HepG2 (cell line): ENCODE measurements around the gene CKMT2. TPM values are rescaled to one million over a fixed set of nuclear protein-coding genes. Genes with fewer than 3 reads are reported as not detected.

Source experiments
- ATAC-seq: fragments of 200-7000 bp; cut with Tn5 transposase; 3 replicates; pipeline ENCODE4 v1.9.1; 2020; ENCODE audit warnings: mild to moderate bottlenecking, moderate library complexity
- BruUV-seq: library from RNA; stranded (reverse); fragments of 400-500 nt; replicated peaks from 2 replicates; lab custom pipeline; 2021; lab: Mats Ljungman, UMichigan
- CTCF ChIA-PET: fragments of 300-600 bp; formaldehyde crosslinking; extraction: SDS; loops from one replicate; lab custom pipeline; 2021; ENCODE audit warnings: low total read pairs, inconsistent platforms, low intra/inter-chr PET ratio; lab: Yijun Ruan, JAX
- POLR2A ChIA-PET: fragments of 350-600 bp; sonication (Branson Sonifier 250); formaldehyde crosslinking; loops from one replicate; lab custom pipeline; 2020; ENCODE audit warnings: antibody characterized with exemption, inconsistent platforms; lab: Yijun Ruan, JAX
- DNase-seq: peaks from one replicate; pipeline ENCODE4 v3.0.0-alpha.2; 2015; ENCODE audit warnings: low spot score
- FAIRE-seq: peaks from 3 replicates; lab custom pipeline; 2011; peaks lifted over from hg19 to GRCh38; lab: Jason Lieb, UNC
- H2AFZ ChIP-seq: one replicate; pipeline ENCODE4 v1.6.1; 2011; ENCODE audit warnings: low read length, inconsistent platforms
- H3K27ac ChIP-seq: fragments of 300-600 bp; 3 replicates; pipeline ENCODE4 v1.8.0; 2011; ENCODE audit warnings: mixed run types, mild to moderate bottlenecking, mixed read lengths, low read length, inconsistent platforms; ENCODE audit not compliant: insufficient read depth; ENCODE audit errors: extremely low read length
- H3K27me3 ChIP-seq, 2 experiments: fragments of 200-600 bp in 1 of 2; 2 replicates in 1 of 2; 3 replicates in 1 of 2; pipeline versions ENCODE4 v1.6.0 to v1.8.0; 2011; ENCODE audit warnings: low read length in 2 of 2, mild to moderate bottlenecking in 2 of 2, moderate library complexity in 2 of 2, inconsistent platforms in 1 of 2; ENCODE audit not compliant: insufficient read depth in 2 of 2, control insufficient read depth in 1 of 2
- H3K36me3 ChIP-seq, 2 experiments: fragments of 200-600 bp in 1 of 2; replicated peaks in 1 of 2; 2 replicates in 1 of 2; 3 replicates in 1 of 2; pipeline versions ENCODE4 v1.5.1 to v1.8.0; 2011; ENCODE audit warnings: low read length in 2 of 2, inconsistent platforms in 1 of 2; ENCODE audit not compliant: insufficient read depth in 2 of 2, control insufficient read depth in 1 of 2
- H3K4me1 ChIP-seq: 2 replicates; pipeline ENCODE4 v1.5.1; 2012; ENCODE audit warnings: low read length, inconsistent platforms; ENCODE audit not compliant: insufficient read depth
- H3K4me2 ChIP-seq: 2 replicates; pipeline ENCODE4 v1.6.0; 2011; ENCODE audit warnings: low read depth, low read length, inconsistent platforms
- H3K4me3 ChIP-seq, 3 experiments: fragments of 200-600 bp in 1 of 3; sonication (generic), shearing (Covaris generic) in 1 of 3; replicated peaks in 1 of 3; 2 replicates each; pipeline ENCODE4 v1.5.1; 2011 to 2016; ENCODE audit warnings: low read length in 3 of 3, inconsistent platforms in 2 of 3, low read depth in 2 of 3, mild to moderate bottlenecking in 2 of 3, control low read depth in 1 of 3, mixed read lengths in 1 of 3; ENCODE audit not compliant: insufficient read depth in 1 of 3
- H3K79me2 ChIP-seq: one replicate; pipeline ENCODE4 v1.6.1; 2011; ENCODE audit warnings: low read length, inconsistent platforms; ENCODE audit not compliant: insufficient read depth
- H3K9ac ChIP-seq: 2 replicates; pipeline ENCODE4 v1.6.0; 2011; ENCODE audit warnings: mild to moderate bottlenecking, low read depth, low read length, inconsistent platforms; ENCODE audit not compliant: insufficient read depth
- H3K9me3 ChIP-seq: 2 replicates; pipeline ENCODE4 v1.5.1; 2012; ENCODE audit warnings: mild to moderate bottlenecking, low read length
- H4K20me1 ChIP-seq: 2 replicates; pipeline ENCODE4 v1.6.0; 2011; ENCODE audit warnings: inconsistent platforms, mild to moderate bottlenecking, low read length, moderate library complexity; ENCODE audit not compliant: insufficient read depth
- ESRRA ChIP-seq: sonication (generic); formaldehyde crosslinking; IDR thresholded peaks from 2 replicates; pipeline ENCODE4 v1.5.1; 2020; ENCODE audit warnings: mild to moderate bottlenecking, low read depth, missing genetic modification reagents
- GTF2F1 ChIP-seq: fragments of 150-350 bp; IDR thresholded peaks from 2 replicates; pipeline ENCODE4 v1.6.1; 2014; ENCODE audit warnings: low read length
- ISX ChIP-seq: sonication (generic); formaldehyde crosslinking; conservative IDR thresholded peaks from 2 replicates; pipeline ENCODE4 v1.5.0; 2020; ENCODE audit warnings: missing genetic modification reagents
- KLF15 ChIP-seq: sonication (generic); formaldehyde crosslinking; IDR thresholded peaks from 2 replicates; pipeline ENCODE4 v1.8.1; 2023; ENCODE audit warnings: borderline replicate concordance, mild to moderate bottlenecking, inconsistent platforms, missing genetic modification reagents, mixed read lengths
- RAD21 ChIP-seq: fragments of 450-650 bp; formaldehyde crosslinking; IDR thresholded peaks from 2 replicates; pipeline ENCODE4 v1.5.0; 2020; ENCODE audit warnings: mild to moderate bottlenecking
- ZMYM2 ChIP-seq: sonication (generic); formaldehyde crosslinking; IDR thresholded peaks from 2 replicates; pipeline ENCODE4 v1.8.0; 2022; ENCODE audit warnings: mild to moderate bottlenecking, missing genetic modification reagents
- ZNF30 ChIP-seq: sonication (generic); formaldehyde crosslinking; IDR thresholded peaks from 2 replicates; pipeline ENCODE4 v1.5.0; 2020; ENCODE audit warnings: mild to moderate bottlenecking, missing genetic modification reagents
- WGBS: methylation state at CpG from one replicate; pipeline ENCODE4 v1.1.6; 2017; ENCODE audit warnings: low lambda C conversion rate; 5-methylcytosine and 5-hydroxymethylcytosine counted together
- in situ Hi-C: cut with HindIII; loops from 2 replicates; pipeline ENCODE4 v1.10.0; 2017; ENCODE audit warnings: low pct_unique_long_range_greater_than_20kb; ENCODE audit not compliant: extremely low pct_ligation_motif_present
- intact Hi-C: fragments of 100-400 bp; cut with micrococcal nuclease; formaldehyde crosslinking; loops from one replicate; pipeline ENCODE4 v1.10.0; 2022; ENCODE audit not compliant: unreplicated experiment
- polyA plus RNA-seq, 8 experiments: library from polyadenylated mRNA; depleted of rRNA in 3 of 8; stranded (reverse) in 7 of 8; unstranded in 1 of 8; fragments of >200 nt; fragmentation: Illumina TruSeq in 4 of 8; extraction: Trizol in 4 of 8; gene quantifications; 2 replicates each; pipeline versions ENCODE4 v1.2.1 to v1.2.3, GENCODE V29; 2011 to 2016; ENCODE audit warnings: low read depth in 4 of 8, missing spikeins in 1 of 8, mixed read lengths in 1 of 8; ENCODE audit not compliant: insufficient read depth in 1 of 8
- total RNA-seq, 5 experiments: library from RNA; depleted of rRNA; stranded (reverse); fragments of >200 nt; fragmentation: Illumina TruSeq; extraction: Trizol; gene quantifications; 2 replicates each; pipeline ENCODE4 v1.2.3, GENCODE V29; 2016; ENCODE audit warnings: low read depth in 1 of 5
- TF ChIP-seq, protein P1 (sequence below): sonication (generic); formaldehyde crosslinking; IDR thresholded peaks from 2 replicates; pipeline ENCODE4 v1.8.1; 2023; ENCODE audit warnings: mild to moderate bottlenecking, missing genetic modification reagents
- TF ChIP-seq, protein P2 (sequence below): sonication (generic); formaldehyde crosslinking; IDR thresholded peaks from 2 replicates; pipeline ENCODE4 v1.4.0; 2020; ENCODE audit warnings: missing genetic modification reagents
- TF ChIP-seq, protein P3 (sequence below): sonication (generic); formaldehyde crosslinking; IDR thresholded peaks from 2 replicates; pipeline ENCODE4 v1.4.0; 2020; ENCODE audit warnings: missing genetic modification reagents, borderline replicate concordance
- TF ChIP-seq, protein P4 (sequence below): sonication (generic); formaldehyde crosslinking; IDR thresholded peaks from 2 replicates; pipeline ENCODE4 v1.9.0; 2022; ENCODE audit warnings: low read depth, missing genetic modification reagents

CKMT2 gene
- total and polyA plus RNA-seq, 2 of the 13 experiments (the other 11 are each of a cell fraction or from before 2014, with no cell fraction given) = 1.2 to 8.8 TPM

DNA sequence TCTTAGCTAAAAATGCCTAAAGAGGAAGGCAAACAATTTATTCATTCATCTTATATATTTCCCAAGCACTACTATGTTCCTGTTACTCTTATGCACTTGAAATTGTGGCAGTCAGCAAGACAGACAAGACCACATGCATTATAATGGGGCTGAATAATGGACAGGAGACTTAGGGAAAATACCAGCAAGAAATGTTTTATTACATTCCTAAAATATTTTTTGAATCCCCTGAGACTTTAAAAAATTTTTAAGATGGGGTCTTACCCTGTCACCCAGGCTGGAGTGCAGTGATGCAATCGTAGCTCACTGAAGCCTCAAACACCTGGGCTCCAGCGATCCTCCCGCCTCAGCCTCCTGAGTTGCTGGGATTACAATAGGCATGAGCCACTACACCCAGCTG is 81.5 kb downstream of the CKMT2 start:
- ChIA-PET POLR2A (no interaction called here), CTCF (no interaction called here)
- in situ Hi-C loops (no loop called here), intact Hi-C loops (no loop called here)
- H2AFZ ChIP-seq = no peak overlapping the region
- no peak for FAIRE-seq
- H3K79me2 ChIP-seq = no peaks in the 10 kb centered on the region
- H3K27ac ChIP-seq = no peak overlapping the region
- H3K9ac ChIP-seq = no peak overlapping the region
- WGBS = 100% methylated on average over 3 of the region's 3 CpGs
- no peaks in the 10 kb centered on the region for H4K20me1 ChIP-seq
- ATAC-seq = no peak
- peaks cover 0 to 21% of the 10 kb centered on the region in 2 experiments; a peak in 3 of 5 replicates for H3K36me3 ChIP-seq
- H3K4me1 ChIP-seq = peaks cover 15% of the 10 kb centered on the region
- H3K4me3 ChIP-seq = no peak overlapping the region
- H3K9me3 ChIP-seq = no peaks in the 10 kb centered on the region
- no peak overlapping the region for H3K4me2 ChIP-seq
- H3K27me3 ChIP-seq = no peaks in the 10 kb centered on the region
- TF ChIP-seq, protein P1, sequence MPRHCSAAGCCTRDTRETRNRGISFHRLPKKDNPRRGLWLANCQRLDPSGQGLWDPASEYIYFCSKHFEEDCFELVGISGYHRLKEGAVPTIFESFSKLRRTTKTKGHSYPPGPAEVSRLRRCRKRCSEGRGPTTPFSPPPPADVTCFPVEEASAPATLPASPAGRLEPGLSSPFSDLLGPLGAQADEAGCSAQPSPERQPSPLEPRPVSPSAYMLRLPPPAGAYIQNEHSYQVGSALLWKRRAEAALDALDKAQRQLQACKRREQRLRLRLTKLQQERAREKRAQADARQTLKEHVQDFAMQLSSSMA = no peak
- no peak for TF ChIP-seq ZNF30 (CRISPR knock-in tag)
- TF ChIP-seq, protein P2, sequence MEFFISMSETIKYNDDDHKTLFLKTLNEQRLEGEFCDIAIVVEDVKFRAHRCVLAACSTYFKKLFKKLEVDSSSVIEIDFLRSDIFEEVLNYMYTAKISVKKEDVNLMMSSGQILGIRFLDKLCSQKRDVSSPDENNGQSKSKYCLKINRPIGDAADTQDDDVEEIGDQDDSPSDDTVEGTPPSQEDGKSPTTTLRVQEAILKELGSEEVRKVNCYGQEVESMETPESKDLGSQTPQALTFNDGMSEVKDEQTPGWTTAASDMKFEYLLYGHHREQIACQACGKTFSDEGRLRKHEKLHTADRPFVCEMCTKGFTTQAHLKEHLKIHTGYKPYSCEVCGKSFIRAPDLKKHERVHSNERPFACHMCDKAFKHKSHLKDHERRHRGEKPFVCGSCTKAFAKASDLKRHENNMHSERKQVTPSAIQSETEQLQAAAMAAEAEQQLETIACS (CRISPR knock-in tag) = no peak
- no peak for TF ChIP-seq KLF15 (CRISPR knock-in tag)
- TF ChIP-seq RAD21 (CRISPR knock-in tag) = no peak
- no TSS peak for BruUV-seq
- no peak for DNase-seq

DNA sequence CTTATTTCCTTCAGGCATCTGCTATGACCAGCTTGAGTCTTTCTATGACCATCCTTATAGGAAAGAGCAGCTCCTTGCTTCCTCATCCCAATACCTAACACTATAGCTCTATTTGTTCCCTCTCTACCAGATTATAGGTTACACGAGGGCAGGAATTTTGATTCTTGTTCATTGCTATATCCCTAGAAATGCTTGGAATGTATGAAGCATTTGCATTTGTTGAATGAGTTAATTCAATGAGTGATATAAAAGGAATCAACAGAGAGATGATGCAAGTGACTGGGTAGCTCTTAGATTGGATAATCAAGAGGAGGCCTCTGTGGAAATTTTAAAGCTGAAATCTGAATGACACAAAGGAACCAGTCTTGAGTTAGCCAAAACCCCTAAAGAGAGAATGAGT is 82.2 kb downstream of the CKMT2 start:
- no peaks in the 10 kb centered on the region for H4K20me1 ChIP-seq
- intact Hi-C loops (no loop called here), in situ Hi-C loops (no loop called here)
- no peak overlapping the region for H2AFZ ChIP-seq
- peaks cover 0 to 21% of the 10 kb centered on the region in 2 experiments; a peak in 3 of 5 replicates for H3K36me3 ChIP-seq
- 96% methylated on average over 1 of the region's 1 CpG for WGBS
- H3K9me3 ChIP-seq = no peaks in the 10 kb centered on the region
- H3K9ac ChIP-seq = no peak overlapping the region
- no peak overlapping the region for H3K4me2 ChIP-seq
- no peak overlapping the region for H3K4me3 ChIP-seq
- DNase-seq = no peak
- ChIA-PET POLR2A (no interaction called here), CTCF (no interaction called here)
- H3K27ac ChIP-seq = no peak overlapping the region
- no peaks in the 10 kb centered on the region for H3K79me2 ChIP-seq
- ATAC-seq = no peak
- H3K27me3 ChIP-seq = no peaks in the 10 kb centered on the region
- BruUV-seq = no TSS peak
- no peak for FAIRE-seq
- peaks cover 7% of the 10 kb centered on the region for H3K4me1 ChIP-seq
- no peak for TF ChIP-seq GTF2F1
- TF ChIP-seq ZMYM2 (CRISPR knock-in tag) = no peak
- no peak for TF ChIP-seq ISX (CRISPR knock-in tag)
- TF ChIP-seq, protein P3, sequence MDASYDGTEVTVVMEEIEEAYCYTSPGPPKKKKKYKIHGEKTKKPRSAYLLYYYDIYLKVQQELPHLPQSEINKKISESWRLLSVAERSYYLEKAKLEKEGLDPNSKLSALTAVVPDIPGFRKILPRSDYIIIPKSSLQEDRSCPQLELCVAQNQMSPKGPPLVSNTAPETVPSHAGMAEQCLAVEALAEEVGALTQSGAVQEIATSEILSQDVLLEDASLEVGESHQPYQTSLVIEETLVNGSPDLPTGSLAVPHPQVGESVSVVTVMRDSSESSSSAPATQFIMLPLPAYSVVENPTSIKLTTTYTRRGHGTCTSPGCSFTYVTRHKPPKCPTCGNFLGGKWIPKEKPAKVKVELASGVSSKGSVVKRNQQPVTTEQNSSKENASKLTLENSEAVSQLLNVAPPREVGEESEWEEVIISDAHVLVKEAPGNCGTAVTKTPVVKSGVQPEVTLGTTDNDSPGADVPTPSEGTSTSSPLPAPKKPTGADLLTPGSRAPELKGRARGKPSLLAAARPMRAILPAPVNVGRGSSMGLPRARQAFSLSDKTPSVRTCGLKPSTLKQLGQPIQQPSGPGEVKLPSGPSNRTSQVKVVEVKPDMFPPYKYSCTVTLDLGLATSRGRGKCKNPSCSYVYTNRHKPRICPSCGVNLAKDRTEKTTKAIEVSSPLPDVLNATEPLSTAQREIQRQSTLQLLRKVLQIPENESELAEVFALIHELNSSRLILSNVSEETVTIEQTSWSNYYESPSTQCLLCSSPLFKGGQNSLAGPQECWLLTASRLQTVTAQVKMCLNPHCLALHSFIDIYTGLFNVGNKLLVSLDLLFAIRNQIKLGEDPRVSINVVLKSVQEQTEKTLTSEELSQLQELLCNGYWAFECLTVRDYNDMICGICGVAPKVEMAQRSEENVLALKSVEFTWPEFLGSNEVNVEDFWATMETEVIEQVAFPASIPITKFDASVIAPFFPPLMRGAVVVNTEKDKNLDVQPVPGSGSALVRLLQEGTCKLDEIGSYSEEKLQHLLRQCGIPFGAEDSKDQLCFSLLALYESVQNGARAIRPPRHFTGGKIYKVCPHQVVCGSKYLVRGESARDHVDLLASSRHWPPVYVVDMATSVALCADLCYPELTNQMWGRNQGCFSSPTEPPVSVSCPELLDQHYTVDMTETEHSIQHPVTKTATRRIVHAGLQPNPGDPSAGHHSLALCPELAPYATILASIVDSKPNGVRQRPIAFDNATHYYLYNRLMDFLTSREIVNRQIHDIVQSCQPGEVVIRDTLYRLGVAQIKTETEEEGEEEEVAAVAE (CRISPR knock-in tag) = no peak
- TF ChIP-seq ESRRA (CRISPR knock-in tag) = no peak
- TF ChIP-seq, protein P4, sequence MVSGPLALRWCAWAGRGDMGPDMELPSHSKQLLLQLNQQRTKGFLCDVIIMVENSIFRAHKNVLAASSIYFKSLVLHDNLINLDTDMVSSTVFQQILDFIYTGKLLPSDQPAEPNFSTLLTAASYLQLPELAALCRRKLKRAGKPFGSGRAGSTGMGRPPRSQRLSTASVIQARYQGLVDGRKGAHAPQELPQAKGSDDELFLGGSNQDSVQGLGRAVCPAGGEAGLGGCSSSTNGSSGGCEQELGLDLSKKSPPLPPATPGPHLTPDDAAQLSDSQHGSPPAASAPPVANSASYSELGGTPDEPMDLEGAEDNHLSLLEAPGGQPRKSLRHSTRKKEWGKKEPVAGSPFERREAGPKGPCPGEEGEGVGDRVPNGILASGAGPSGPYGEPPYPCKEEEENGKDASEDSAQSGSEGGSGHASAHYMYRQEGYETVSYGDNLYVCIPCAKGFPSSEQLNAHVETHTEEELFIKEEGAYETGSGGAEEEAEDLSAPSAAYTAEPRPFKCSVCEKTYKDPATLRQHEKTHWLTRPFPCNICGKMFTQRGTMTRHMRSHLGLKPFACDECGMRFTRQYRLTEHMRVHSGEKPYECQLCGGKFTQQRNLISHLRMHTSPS = no peak
